NCI-H128 (cell line): ENCODE measurements around the gene SHISA5.

ENCODE experiments used
- DNase-seq: peaks from one replicate; lab custom pipeline; 2025; ENCODE audit not compliant: unreplicated experiment; lab: John Stamatoyannopoulos, UW

SHISA5 gene

GRCh38 chr3:48432411-48433371 is 71.3 kb downstream of the SHISA5 start:
- no peak for DNase-seq

- DNase-seq: no peak
Observed at GRCh38 chr3:48431224-48432029, 72.5 kb downstream of the SHISA5 start.

- DNase-seq: no peak
Observed at GRCh38 chr3:48430708-48431101, 73.3 kb downstream of the SHISA5 start.

GRCh38 chr3:48429960-48430707 is 73.8 kb downstream of the SHISA5 start, which contains the start of gene PLXNB1:
TSS of gene PLXNB1 (minus strand) at chr3:48430086. CDS start at chr3:48424611, 5,475 bp downstream.
- peak; percentile 47 for DNase-seq

DNA sequence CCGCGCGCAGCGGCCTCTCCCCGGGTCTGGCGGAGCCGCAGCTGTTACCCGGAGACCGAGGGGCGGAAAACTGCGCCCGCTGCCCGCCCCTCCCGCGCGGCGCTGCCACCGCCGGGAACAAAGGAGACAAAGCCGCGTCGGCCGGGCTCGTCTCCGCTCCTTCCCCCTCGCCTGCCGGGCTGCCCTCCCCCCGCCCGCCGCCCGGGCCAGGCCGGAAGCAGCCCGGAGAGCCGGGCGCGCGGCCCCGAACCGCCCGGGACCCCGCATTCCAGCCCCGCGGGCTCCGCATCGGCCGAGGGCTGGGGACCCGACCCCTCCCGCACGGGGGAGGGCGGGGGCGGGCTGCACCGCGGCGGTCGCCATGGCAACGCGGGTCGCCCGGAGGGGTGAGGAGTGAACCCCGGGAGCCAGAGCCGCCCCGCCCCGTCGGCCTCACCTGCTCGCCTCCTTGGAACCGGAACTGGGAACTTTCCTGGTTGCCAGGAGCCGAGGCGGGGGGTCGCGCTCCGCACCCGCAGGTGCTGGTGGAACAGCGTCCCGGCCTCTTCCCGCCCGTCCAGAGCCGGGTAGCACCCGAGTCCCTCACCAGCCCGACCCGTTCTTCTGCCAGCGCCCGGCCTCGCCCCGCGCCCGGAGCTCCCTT is 74.5 kb downstream of the SHISA5 start:
- DNase-seq: peak; percentile 41

- DNase-seq: peak; percentile 8
Observed at GRCh38 chr3:48428572-48429316, 75.2 kb downstream of the SHISA5 start.

- DNase-seq: no peak
Observed at GRCh38 chr3:48428088-48428571, 75.8 kb downstream of the SHISA5 start.

- DNase-seq: no peak
Observed at GRCh38 chr3:48427630-48427962, 76.4 kb downstream of the SHISA5 start.

- no peak for DNase-seq
Observed at GRCh38 chr3:48426944-48427629, 76.9 kb downstream of the SHISA5 start.

DNA sequence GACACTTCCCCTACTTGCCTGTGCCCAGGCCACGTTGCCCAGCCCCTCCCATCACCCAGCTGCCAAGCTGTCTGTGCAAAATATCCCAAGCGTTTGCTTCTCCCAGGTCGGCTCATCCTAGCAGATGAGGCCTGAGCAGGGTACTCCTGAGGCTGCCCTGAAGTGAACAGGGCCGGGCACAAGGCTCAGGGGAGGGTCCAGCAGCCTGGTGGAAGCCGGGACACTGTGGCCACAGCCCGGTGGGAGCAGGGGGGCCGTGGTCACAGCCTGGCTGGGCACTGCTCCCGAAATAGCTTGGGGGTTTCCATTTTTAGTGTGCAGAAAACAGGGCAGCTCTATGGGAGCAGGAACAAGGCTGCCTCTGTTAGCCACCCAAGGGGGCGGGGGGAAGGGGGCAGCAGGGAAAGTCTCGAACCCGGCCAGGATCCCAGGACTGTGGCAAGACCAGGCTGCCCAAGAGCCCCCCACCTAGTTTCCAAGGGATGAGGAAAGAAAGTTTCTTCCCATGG is 77.5 kb downstream of the SHISA5 start:
- no peak for DNase-seq

- no peak for DNase-seq
Observed at GRCh38 chr3:48425281-48425812, 78.6 kb downstream of the SHISA5 start.

DNA sequence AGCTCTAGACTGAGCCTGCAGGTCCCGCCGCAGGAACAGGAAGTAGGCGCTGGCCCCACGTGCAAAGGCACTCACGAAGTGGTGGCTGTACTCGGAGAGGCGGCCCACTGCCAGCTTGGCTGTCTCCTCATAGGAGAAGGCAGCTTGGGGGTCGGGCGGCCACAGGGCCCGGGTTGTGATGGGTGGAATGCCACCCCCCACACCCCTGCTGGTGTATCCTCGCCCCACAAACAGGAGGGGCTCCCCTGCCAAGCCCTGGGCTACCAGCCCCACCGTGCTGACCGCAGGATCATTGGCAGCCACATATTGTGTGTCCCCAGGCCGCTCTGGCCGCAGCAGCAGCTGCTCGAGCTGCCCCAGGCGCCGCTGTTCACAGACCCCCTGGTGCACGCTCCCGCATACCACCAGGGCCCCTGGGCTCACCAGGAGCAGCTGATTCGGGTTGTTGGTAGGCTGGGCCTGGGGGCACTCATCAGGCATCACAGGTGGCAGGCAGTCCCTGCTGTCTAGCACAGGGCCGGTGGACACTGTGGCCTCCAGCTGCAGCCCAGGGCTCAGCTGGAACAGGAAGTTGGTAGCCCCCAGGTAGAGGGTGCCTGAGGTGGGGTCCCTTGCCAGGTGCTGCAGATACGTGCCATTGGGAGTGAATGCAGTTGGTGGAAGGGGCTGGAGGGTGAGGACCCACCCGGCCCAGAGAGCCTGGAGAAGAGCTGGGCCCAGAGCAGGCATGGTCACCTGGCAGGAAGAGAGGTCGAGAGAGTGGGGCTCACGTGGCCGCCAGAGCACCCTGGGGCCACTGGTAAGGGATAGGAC is 79.9 kb downstream of the SHISA5 start:
- DNase-seq: no peak

DNA sequence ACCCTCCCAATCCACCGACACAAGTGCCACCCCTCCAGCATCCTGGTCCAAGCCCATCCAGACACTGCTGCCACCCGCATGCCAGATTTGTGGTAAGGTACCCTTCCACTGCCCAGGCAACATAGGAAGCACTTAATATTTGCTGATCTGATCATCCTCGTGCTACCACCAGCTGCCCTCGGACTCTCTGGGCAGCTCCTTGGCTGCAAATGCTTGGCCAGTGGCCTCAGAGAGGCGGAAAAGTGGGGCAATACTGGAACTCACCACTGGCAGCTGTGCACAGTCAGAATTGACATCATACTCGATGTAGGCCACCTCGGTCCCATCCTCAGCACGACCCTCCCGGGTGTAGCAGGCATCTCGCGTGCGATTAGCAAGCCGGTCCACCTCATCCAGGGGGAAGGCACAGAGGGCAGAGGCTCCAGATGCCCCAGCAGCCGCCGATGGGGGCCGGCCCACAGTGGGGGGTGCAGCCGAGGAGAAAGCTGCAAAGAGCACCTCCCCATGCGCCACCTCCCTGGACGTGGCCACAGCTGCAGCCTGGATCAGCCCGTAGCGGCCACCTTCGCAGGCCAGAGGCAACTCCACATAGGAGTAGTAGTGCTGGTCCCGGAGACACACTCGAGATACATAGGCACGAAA is 80.6 kb downstream of the SHISA5 start:
- DNase-seq: no peak

DNA sequence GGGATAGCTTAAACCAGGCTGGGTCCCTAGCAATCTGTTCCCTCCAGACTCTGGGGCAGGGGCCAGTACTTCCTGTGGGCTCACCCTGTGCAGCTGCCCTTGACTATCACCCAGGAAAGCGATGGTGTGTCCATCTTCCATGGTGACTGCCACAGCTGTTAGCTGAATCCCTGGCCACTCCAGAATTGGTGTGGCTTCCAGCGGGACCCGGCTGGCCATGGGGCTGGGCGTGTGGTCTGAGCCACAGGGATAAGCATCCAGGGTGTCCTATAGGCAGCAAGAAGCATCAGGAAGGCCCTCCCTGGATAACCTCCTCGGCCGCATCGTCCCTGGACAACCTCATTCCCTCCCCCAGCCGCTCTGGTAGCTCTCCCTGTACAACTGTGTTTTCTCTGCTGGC is 81.3 kb downstream of the SHISA5 start:
- no peak for DNase-seq

DNA sequence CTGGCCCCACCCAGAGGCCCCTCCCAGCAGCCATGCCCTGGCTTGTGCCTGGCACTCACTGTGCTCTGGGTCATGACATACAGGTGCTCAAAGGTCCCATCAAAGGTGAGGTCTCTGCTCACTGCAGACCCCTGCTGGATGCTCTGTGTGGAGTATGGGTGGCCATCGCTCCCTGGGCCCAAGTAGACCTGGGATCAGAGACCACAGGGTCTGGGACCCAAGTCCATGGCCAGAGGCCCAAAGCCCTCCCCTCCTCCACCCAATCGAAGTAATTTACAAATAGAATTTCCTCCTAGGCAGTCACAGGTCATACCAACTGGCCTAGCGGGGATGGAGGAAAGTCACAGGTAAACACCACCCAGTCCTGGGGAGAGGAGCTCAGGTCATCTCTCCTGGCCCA is 81.7 kb downstream of the SHISA5 start:
- no peak for DNase-seq

DNA sequence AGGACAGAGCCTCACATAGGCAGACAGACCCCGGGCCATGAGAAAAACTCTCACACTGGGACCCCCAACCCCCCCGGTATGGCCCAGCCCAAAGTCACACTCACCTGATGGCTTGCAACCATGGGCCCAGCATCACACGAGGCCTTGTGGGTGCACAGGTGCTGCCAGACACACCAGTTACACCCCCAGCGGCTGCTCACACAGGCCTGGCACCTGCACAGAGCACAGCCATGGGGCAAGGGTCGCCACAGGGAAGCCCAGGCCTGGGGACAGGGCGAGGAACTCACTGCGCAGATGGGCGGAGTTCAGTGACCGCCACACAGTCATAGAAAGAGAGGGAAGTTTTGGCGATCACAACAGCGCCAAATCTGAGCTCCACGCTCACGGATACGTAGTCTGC is 83.4 kb downstream of the SHISA5 start:
- no peak for DNase-seq

GRCh38 chr3:48419597-48419996 is 84.4 kb downstream of the SHISA5 start:
- no peak for DNase-seq

DNA sequence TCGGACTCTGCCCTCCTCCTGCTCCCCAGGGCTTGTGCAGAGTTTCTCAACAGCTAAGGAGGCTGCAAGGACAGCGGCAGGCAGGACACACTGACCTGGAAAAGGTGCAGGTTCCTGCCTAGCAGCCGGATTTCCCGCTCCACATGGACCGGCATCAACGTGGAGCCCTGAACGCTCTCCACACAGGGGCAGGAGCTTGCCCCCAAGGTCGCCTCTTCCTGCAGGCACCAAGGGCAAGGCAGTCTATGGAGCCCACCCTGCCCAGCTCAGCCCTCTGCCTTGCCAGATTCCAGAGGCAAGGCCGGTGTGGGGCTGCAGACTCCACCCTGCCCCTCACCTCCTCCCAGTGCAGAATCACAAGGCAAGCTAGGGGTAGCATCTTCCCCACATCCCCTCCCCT is 84.8 kb downstream of the SHISA5 start:
- no peak for DNase-seq
